NCI-H187 treated with DMSO at 0.1 percent for 48 hours (cell line): ENCODE measurements around the gene SP9.

Source experiments
- DNase-seq: peaks from one replicate; lab custom pipeline; 2025; lab: John Stamatoyannopoulos, UW

SP9 gene

GRCh38 chr2:174334781-174335251 is at the start of gene SP9:
TSS of gene SP9 (plus strand) at chr2:174334954. CDS start at chr2:174335093, 139 bp downstream.
- no peak for DNase-seq

DNA sequence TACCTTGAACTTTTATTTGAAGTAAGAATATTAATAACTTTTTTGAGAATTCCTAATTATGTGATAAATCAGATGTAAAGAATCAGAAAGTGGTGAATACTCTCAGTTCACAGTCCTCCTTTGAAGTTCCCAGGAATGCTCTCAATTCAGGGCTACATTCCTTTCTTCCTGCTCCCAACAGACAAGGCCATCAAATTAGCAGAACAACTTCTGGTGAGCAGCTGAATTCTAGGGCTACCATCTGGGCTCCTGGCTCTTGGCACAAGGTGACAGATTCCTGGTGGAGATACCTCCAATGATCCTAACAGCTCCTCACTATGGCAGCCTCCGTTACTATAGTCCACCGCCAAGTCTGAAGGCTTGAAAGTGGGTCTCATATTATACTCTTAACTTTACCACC is 48.6 kb upstream of the SP9 start:
- no peak for DNase-seq

GRCh38 chr2:174292908-174293307 is 41.8 kb upstream of the SP9 start:
- no peak for DNase-seq

DNA sequence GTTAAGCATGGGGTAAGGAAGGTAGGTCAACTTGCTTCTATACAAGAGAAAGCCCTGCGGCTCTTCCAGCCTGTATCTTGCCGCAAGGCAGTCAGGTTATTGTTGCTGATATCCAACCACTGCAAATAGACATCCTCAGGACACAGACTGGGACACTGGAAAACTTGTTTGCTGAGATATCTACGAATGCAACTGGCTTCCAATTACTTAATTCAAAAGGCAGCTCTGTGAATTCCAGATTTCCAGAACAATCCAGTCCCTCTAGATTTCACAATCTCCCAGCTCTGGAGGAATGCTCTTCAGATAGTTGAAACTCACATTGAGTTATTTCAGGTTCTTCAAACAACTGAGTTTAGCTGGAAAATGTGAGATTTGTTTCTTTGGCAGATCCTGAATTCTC is 34.6 kb upstream of the SP9 start:
- DNase-seq = no peak

DNA sequence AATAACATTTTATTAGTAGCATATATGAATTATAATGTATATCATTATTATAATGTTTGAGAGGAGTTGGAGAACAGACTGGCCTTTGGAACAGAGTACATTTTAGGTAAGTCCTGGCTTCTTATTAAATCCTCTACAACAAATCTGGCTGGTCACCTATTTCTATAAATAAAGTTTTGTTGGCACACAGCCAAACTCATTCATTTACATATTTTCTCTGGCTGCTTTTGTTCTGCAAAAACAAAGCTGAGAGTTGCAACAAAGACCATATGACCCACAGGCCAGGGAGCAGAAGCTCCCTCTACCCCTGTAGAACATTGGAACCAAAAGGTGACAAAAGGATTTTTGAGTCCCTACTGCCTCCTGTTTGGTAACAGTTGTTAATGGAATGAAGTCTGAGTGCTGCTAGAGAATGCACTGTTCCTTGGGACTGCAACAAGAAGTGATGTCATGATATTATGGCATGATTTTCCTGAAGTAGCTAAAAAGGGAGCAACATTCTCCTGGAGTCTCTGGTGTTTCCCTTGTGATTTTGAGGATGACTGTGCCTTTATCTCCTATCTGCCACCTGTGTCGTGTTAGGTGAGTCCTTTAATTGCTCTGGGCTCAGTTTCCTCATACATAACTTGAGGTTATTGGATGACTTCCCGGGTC is 22.0 kb upstream of the SP9 start:
- no peak for DNase-seq

- no peak for DNase-seq
Observed at GRCh38 chr2:174322149-174322548, 12.6 kb upstream of the SP9 start.

- no peak for DNase-seq
Observed at GRCh38 chr2:174322746-174323145, 12.0 kb upstream of the SP9 start.

GRCh38 chr2:174324530-174324929 is 10.2 kb upstream of the SP9 start:
- DNase-seq = no peak

DNA sequence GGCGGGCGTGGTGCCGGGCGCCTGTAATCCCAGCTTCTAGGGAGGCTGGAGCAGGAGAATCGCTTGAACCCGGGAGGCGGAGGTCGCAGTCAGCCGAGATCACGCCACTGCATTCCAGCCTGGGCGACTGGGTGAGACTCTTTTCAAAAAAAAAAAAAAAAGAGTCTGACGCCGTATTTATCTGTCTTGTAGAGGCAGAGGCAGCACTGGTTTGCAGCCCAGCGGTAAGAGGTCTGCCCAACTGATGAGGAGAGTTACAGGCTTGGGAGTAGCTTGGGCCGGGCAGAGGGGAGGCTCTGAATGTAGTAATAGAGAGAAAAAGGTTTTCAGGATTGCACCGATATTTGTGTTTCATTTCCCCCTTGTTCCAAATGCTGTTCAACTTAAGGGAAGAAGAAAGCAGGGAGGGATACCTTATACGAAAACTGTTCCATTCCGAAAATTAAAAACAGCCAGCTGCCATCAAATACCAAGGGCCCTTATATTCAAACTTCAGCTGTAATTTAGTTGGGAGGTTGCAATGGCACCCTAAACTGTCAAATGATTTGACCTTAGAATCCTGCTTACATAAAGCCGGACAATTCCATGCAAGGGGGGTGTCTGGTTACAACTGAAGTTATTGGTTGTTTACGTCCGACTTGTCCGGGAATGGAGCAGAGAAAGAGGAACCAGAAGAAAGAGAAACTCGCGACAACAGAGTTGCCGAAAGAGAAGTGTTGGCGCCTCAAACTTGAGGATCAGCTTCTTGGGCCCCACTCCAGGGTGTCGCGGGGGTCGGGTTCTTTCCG is 9.2 kb upstream of the SP9 start:
- no peak for DNase-seq

DNA sequence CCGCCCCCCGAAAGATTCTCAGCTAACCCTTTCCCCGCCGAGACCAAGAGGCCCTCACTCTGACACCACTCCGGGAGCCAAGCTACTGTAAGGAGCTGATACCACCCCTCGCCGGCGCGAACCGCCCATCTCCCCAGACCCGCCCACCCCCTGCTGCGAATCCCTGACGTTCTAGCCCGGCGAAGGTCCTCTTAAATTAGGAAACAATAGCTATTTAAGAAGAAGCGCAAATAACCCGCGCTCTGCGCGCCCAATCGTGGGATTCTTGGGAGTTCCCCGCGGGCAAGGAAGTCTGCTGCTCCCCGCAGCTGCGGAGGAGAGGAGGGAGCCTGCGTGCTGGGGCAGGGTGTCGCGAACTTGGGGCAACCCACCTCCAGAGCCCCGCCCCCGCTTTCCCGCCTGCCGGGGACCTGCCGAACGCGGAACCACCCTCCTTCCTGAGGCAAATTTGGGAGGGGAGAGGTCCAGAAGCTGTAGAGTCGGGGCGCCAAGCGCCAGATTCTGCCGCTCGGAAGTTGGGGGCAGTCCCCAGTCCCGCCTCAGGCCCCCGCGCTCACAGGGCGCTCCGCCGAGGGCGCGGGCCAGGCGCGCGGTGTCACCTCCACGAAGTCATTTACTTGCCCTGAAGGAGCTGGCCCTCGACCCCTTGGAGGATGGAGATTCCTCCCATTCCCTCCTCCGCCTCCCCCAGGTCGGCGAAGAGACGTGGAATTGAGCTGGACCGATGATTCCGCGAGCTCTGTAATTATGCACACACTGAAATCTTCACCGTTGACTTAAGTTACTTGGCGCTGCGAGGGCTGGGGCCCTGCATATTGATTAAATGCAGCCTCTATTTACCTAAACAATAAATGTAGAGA is 8.4 kb upstream of the SP9 start:
- DNase-seq = no peak

DNA sequence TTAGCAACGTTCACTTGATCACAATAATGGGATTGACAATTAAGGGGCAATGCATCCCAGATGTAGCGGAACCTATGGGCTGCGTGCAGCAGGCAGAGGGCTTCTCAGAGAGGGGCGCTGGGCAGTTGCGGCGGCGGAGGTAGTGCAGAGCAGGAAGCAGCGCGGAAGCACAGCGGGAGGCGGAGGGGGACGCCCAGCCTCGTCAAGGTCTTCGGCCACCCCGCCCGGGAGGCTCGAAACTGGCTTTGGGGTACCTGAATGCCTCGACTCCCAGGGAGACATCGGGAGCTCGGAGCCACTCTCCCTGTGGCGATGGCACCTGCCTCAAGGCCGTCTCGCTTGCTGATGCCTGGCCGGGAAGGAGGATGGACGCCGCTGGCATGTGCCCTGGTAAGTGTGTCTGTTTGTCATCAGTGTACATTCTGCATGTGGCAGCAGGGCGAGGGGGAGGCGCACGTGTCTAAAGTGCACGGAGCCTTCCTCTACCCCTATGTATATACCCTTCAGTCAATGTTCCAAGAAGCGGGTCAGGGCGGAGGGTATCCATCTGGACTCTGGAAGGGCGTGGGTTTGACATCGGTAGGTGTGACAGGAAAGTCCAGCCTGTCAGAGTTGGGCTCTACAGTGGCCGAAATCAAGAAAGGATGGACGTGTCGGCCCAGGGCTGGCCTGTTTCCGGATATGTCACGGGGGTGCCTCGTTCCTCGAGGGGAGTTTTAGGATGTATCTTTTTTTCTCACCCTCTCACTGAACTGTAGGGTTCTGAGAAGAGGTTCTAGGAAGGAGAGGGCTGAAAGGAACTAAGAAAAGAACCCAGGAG is 7.5 kb upstream of the SP9 start:
- no peak for DNase-seq

DNA sequence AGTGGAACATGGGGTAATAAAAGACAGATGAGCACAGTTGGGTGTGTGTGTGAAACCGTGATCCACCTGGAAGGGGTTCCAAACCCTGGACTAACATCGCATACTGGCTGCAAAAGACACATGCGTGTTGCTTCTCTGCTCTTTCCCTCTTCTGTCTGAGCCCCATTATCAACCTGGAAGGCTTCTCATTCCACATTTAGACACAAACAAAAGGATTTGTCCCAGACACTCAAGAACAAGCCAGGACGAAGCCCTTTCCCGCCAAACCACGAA is 7.0 kb upstream of the SP9 start:
- DNase-seq = no peak

DNA sequence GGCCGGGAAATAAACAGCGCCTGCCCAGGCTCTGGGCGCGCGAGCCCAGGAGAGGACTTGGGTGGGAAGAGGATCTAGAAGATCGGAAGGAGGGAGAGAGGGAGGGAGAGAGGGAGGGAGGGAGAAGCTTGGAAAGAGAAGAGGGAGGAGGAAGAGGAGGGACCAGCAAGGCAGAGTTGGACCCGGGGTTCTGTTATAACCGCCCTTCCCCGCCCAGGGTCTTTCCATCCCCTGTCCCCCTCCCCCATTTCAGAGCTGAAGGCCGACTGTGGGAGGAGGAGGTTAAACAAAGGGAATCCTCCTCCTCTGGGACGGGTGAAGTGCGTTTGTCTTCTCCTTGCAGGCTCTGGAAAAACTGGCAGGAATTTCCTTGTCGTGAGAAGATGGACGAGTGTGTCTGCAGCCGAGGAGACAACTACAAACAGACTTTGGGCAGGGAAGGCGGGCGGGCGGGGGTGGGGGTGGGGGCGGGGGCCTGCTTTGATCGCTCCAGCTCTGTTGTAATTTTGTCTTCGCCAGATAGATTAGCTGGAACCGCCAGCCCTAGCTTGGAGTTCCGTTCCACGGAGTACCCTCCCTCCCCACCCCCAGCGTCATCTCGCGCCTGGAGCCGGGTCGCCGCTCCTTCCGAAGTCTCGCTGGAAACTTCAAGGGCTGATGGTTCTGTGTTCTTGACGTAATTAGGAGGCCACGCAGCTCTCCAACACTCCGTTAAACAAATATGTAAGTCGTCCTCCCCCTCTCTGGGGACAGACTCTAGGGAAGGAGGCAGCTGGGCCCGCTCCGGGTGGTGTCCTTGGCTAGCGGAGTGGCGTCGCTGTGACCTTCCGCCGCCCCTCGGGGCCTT is 6.4 kb upstream of the SP9 start:
- DNase-seq = no peak

DNA sequence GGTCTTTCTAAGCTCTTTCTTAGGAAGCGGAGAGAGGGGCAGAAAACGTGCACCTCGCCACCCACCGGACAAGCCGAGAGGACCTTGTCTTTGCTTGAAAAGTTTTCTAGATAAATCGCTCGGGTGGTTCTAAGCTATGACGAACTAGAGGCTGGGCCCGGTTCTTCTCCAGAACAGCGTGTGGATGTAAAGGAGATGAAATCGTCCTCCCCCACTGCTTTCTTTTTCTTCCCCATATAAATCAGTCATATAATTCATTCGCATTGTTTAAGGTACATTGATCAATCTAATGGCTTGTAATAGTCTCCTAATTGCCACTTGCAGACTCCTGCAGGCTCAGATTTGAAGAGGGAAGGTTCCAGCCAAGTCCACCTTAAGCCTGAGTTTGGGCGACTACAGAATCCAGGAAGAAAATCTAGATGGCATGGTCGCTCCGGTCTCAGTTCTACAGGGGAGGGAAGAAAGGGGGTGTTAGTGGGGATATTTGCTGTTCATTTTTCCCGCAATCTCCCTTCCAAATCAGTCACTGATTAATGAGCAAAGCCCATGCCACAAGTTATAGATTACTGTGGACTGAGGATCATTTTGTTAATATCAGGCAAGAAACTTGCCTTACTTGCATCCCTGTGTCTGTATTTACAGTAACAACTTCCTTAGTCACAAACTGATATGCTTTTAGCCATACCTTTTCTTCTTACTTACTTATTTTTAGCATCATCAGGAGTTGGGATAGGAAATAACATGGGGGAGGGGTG is 5.6 kb upstream of the SP9 start:
- no peak for DNase-seq

DNA sequence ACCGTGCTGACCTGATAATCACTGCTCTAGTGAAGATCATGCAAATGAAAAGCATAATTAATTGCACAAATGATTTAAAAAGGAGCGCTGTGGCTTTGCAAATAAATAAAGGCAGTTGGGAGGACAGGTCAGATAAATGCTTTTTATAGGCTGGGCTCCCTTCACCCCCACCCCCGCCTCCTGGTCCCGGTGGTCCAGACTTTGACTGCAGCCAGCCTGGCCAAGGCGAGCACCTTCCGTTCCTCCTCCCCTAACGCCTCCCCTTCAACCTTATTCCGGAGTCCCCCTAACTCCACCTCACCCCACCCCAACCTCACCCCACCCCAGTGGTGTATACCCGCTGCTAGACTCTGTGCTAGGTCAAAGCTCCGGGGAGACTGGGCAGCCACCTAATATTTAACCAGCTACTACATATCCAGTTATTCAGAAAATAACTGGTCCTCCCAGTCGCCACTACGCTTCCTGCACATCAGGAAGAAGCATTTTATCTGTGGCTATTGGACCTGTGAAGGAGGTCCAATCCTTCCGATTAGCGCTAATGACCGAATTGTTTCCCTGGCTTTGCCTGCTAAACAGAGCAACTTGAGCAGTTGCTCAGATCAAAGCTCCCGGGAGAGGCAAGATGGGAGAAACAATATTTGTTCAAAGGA is 3.7 kb upstream of the SP9 start:
- no peak for DNase-seq

GRCh38 chr2:174331595-174332216 is 3.0 kb upstream of the SP9 start:
- DNase-seq = no peak

- DNase-seq = no peak
Observed at GRCh38 chr2:174332217-174332963, 2.4 kb upstream of the SP9 start.

DNA sequence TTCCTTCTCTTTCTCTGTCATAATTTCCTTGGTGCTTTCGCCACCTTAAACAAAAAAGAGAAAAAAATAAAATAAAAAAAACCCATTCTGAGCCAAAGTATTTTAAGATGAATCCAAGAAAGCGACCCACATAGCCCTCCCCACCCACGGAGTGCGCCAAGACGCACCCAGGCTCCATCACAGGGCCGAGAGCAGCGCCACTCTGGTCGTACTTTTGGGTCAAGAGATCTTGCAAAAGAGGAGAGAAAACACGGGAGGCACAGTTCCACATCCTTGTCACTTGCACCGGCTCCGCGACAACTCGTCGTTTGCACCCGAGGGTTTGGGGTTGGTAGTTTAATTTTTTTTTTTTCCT is 1.8 kb upstream of the SP9 start:
- no peak for DNase-seq
